ENCODE results near the gene RAET1E.
"Not testable (repeated sequence)": the region's sequence is repeated elsewhere in the genome, so short reads cannot be mapped to it uniquely, and the experiment has no call there.

RAET1E gene

GRCh38 chr6:149897855-149898744, at the start of gene RAET1E:
Gene RAET1E (minus strand): TSS chr6:149898113. CDS start chr6:149890901, 7,212 bp downstream.
- Histone ChIP-seq H3K27ac (ENCODE audit: low read depth, low read length) (peak within 1 kb of the TSS; percentile 68), H3K36me3 (ENCODE audit: control insufficient read depth in 1 of 2, insufficient read depth in 2 of 2, low read length in 2 of 2) (no peaks in the 10 kb centered on the region), H3K9me3 (ENCODE audit: control insufficient read depth in 1 of 2, low read length in 2 of 2) (no peaks in the 10 kb centered on the region), H3K4me3 (ENCODE audit: low read depth in 1 of 2, low read length in 2 of 2) (peak within 1 kb of the TSS; percentile 64 to 65), H3K9ac (ENCODE audit: low read depth in 1 of 2, low read length in 2 of 2) (peak within 1 kb of the TSS; percentile 30 to 57), H3K27me3 (ENCODE audit: control insufficient read depth in 1 of 2, insufficient read depth in 2 of 2, low read length in 2 of 2) (no peaks in the 10 kb centered on the region), H3K4me1 (ENCODE audit: control insufficient read depth in 1 of 2, insufficient read depth in 2 of 2, low read length in 2 of 2) (peaks cover 26 to 32% of the 10 kb centered on the region in 2 donors)

- H3K27me3 ChIP-seq (ENCODE audit: control insufficient read depth in 1 of 2, insufficient read depth in 2 of 2, low read length in 2 of 2): peaks cover 21 to 41% of the 10 kb centered on the region in 2 donors
Measured at GRCh38 chr6:149947533-149947932, 49.6 kb upstream of the RAET1E start.

GRCh38 chr6:149946631-149947030, 48.7 kb upstream of the RAET1E start:
- H3K27me3 ChIP-seq (ENCODE audit: control insufficient read depth in 1 of 2, insufficient read depth in 2 of 2, low read length in 2 of 2): peaks cover 21 to 39% of the 10 kb centered on the region in 2 donors
- H3K27ac ChIP-seq (ENCODE audit: low read depth, low read length); H3K36me3 ChIP-seq (ENCODE audit: control insufficient read depth in 1 of 2, insufficient read depth in 2 of 2, low read length in 2 of 2); H3K4me3 ChIP-seq (ENCODE audit: low read depth in 1 of 2, low read length in 2 of 2); H3K9me3 ChIP-seq (ENCODE audit: control insufficient read depth in 1 of 2, low read length in 2 of 2); H3K4me1 ChIP-seq (ENCODE audit: control insufficient read depth in 1 of 2, insufficient read depth in 2 of 2, low read length in 2 of 2); H3K9ac ChIP-seq (ENCODE audit: low read depth in 1 of 2, low read length in 2 of 2): not testable (repeated sequence)

More at GRCh38 chr6:149947533-149947932, 49.6 kb upstream of the RAET1E start:
- not testable (repeated sequence) for H3K4me1 ChIP-seq (ENCODE audit: control insufficient read depth in 1 of 2, insufficient read depth in 2 of 2, low read length in 2 of 2); H3K36me3 ChIP-seq (ENCODE audit: control insufficient read depth in 1 of 2, insufficient read depth in 2 of 2, low read length in 2 of 2); H3K9ac ChIP-seq (ENCODE audit: low read depth in 1 of 2, low read length in 2 of 2); H3K27ac ChIP-seq (ENCODE audit: low read depth, low read length); H3K9me3 ChIP-seq (ENCODE audit: control insufficient read depth in 1 of 2, low read length in 2 of 2); H3K4me3 ChIP-seq (ENCODE audit: low read depth in 1 of 2, low read length in 2 of 2)

DNA sequence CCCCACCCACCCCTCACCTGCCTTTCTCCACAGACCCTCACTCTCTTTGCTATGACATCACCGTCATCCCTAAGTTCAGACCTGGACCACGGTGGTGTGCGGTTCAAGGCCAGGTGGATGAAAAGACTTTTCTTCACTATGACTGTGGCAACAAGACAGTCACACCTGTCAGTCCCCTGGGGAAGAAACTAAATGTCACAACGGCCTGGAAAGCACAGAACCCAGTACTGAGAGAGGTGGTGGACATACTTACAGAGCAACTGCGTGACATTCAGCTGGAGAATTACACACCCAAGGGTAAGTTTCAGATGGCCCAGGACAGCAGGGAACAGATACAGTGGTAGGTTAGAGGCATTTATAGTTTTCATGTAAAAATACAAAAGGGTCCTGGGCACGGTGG, 47.4 kb upstream of the RAET1E start:
- not testable (repeated sequence) for H3K4me3 ChIP-seq (ENCODE audit: low read depth in 1 of 2, low read length in 2 of 2); H3K4me1 ChIP-seq (ENCODE audit: control insufficient read depth in 1 of 2, insufficient read depth in 2 of 2, low read length in 2 of 2); H3K36me3 ChIP-seq (ENCODE audit: control insufficient read depth in 1 of 2, insufficient read depth in 2 of 2, low read length in 2 of 2); H3K27ac ChIP-seq (ENCODE audit: low read depth, low read length); H3K9me3 ChIP-seq (ENCODE audit: control insufficient read depth in 1 of 2, low read length in 2 of 2); H3K9ac ChIP-seq (ENCODE audit: low read depth in 1 of 2, low read length in 2 of 2)
- peaks cover 19 to 34% of the 10 kb centered on the region in 2 donors for H3K27me3 ChIP-seq (ENCODE audit: control insufficient read depth in 1 of 2, insufficient read depth in 2 of 2, low read length in 2 of 2)

DNA sequence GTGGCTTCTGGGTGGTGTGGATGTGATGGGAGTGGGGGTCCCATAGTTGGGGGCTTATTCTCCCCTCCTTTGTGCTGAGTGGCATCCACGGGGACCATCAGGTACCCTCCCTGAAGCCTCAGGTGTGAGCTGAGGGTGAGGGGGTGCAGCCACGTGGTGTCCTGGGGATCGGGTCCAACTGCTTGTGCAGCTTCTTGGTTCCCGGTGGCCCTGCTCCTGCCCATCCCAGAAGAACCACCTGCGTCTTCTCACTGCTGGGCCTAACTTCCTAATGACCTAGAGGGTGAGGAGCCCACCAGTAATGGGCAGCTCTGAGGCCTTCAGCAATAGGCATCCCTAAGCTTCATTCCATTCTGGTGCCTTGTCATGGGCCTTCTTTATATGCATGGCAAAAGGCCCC, 45.4 kb upstream of the RAET1E start:
- not testable (repeated sequence) for H3K9ac ChIP-seq (ENCODE audit: low read depth in 1 of 2, low read length in 2 of 2); H3K4me3 ChIP-seq (ENCODE audit: low read depth in 1 of 2, low read length in 2 of 2); H3K36me3 ChIP-seq (ENCODE audit: control insufficient read depth in 1 of 2, insufficient read depth in 2 of 2, low read length in 2 of 2); H3K27ac ChIP-seq (ENCODE audit: low read depth, low read length); H3K9me3 ChIP-seq (ENCODE audit: control insufficient read depth in 1 of 2, low read length in 2 of 2)
- Histone ChIP-seq H3K27me3 (ENCODE audit: control insufficient read depth in 1 of 2, insufficient read depth in 2 of 2, low read length in 2 of 2) (peaks cover 34 to 47% of the 10 kb centered on the region in 2 donors), H3K4me1 (ENCODE audit: control insufficient read depth in 1 of 2, insufficient read depth in 2 of 2, low read length in 2 of 2) (peaks cover 11 to 14% of the 10 kb centered on the region in 2 donors)

DNA sequence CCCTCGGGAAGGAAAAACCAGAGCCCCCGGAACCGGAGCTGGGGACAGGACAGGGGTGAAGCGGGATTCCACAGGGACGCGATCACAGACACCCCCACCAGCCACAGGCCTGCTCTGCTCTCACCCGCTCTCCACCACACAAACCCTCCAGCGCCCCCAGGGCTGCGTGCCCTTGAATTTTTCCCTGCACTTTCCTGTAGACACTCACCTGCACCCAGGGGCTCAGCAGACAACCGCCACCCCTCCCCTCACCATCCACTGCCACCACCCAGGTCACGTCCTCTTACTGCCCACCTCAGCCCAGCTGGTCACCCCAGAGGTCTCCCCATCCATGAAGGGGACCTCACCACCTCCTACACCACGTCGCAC, 44.5 kb upstream of the RAET1E start:
- H3K9ac ChIP-seq (ENCODE audit: low read depth in 1 of 2, low read length in 2 of 2): peak overlapping the region in 1 of 2 donors; percentile 18
- peak overlapping the region; percentile 60 to 70 for H3K4me3 ChIP-seq (ENCODE audit: low read depth in 1 of 2, low read length in 2 of 2)
- H3K27me3 ChIP-seq (ENCODE audit: control insufficient read depth in 1 of 2, insufficient read depth in 2 of 2, low read length in 2 of 2): peaks cover 40 to 48% of the 10 kb centered on the region in 2 donors
- no peaks in the 10 kb centered on the region for H3K36me3 ChIP-seq (ENCODE audit: control insufficient read depth in 1 of 2, insufficient read depth in 2 of 2, low read length in 2 of 2)
- no peaks in the 10 kb centered on the region for H3K9me3 ChIP-seq (ENCODE audit: control insufficient read depth in 1 of 2, low read length in 2 of 2)
- no peak overlapping the region for H3K27ac ChIP-seq (ENCODE audit: low read depth, low read length)
- H3K4me1 ChIP-seq (ENCODE audit: control insufficient read depth in 1 of 2, insufficient read depth in 2 of 2, low read length in 2 of 2): peaks cover 12 to 19% of the 10 kb centered on the region in 2 donors

GRCh38 chr6:149941583-149942460, 43.9 kb upstream of the RAET1E start, which contains the start of gene ULBP2:
Gene ULBP2 (plus strand): TSS chr6:149942014. CDS start chr6:149942073, 59 bp downstream.
- peak within 1 kb of the TSS; percentile 60 to 70 for H3K4me3 ChIP-seq (ENCODE audit: low read depth in 1 of 2, low read length in 2 of 2)
- no peaks in the 10 kb centered on the region for H3K9me3 ChIP-seq (ENCODE audit: control insufficient read depth in 1 of 2, low read length in 2 of 2)
- peak within 1 kb of the TSS in 1 of 2 donors; percentile 18 for H3K9ac ChIP-seq (ENCODE audit: low read depth in 1 of 2, low read length in 2 of 2)
- H3K36me3 ChIP-seq (ENCODE audit: control insufficient read depth in 1 of 2, insufficient read depth in 2 of 2, low read length in 2 of 2): no peaks in the 10 kb centered on the region
- no peak within 1 kb of the TSS for H3K27ac ChIP-seq (ENCODE audit: low read depth, low read length)
- H3K4me1 ChIP-seq (ENCODE audit: control insufficient read depth in 1 of 2, insufficient read depth in 2 of 2, low read length in 2 of 2): peaks cover 12 to 19% of the 10 kb centered on the region in 2 donors
- peaks cover 46 to 53% of the 10 kb centered on the region in 2 donors for H3K27me3 ChIP-seq (ENCODE audit: control insufficient read depth in 1 of 2, insufficient read depth in 2 of 2, low read length in 2 of 2)

DNA sequence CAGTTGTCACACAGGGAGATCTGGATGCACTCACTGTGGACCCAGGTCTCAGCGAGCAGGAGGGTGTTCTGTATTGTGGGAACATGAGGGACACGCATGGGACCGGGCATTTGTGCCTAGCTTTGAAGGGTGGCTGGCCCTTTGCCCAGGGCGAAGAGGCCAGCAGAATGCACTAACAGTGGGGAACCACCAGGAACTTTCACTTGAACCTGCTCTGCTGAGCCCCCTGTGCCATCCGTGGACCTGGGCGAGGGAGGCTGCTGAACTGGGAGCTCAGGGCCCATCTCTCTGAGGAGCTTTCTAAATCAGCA, 42.7 kb upstream of the RAET1E start:
- no peaks in the 10 kb centered on the region for H3K36me3 ChIP-seq (ENCODE audit: control insufficient read depth in 1 of 2, insufficient read depth in 2 of 2, low read length in 2 of 2)
- H3K27ac ChIP-seq (ENCODE audit: low read depth, low read length): no peak overlapping the region
- H3K27me3 ChIP-seq (ENCODE audit: control insufficient read depth in 1 of 2, insufficient read depth in 2 of 2, low read length in 2 of 2): peaks cover 56 to 57% of the 10 kb centered on the region in 2 donors

DNA sequence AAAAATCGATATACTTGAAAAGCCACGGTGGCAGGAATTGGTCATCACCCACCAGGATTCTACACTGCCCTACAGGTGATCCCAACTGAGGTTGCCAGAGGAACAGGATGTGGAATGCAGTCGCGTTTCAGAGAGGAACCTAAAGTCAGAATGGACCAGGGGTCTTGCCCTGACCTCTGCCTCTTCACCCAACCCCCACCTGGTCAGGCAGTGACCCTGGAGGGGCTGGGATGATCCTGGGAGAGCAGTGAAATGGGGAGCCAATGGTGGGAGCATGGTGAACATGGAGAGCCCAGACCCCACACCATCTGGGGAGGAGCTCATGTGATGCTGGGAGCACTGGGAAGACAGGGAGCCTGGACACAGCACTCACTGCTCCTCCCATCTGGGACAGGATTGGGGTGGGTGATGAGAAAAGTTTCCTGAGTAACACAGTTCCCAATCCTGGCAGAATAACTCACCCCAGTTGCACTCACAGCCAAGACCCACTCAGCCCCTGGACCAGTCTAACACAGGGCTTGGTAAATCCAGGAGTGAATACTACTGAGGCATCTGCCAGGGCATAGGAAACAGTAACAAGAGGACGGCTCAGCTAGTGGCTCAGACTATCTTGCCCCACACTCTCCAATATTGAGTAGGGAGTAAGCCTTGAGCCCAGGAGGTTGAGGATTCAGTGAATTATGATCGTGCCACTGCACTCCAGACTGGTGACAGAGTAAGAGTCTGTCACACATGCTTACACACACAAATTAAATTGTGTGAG, 42.2 kb upstream of the RAET1E start:
- Histone ChIP-seq H3K4me3 (ENCODE audit: low read depth in 1 of 2, low read length in 2 of 2) (no peak overlapping the region), H3K27ac (ENCODE audit: low read depth, low read length) (no peak overlapping the region), H3K4me1 (ENCODE audit: control insufficient read depth in 1 of 2, insufficient read depth in 2 of 2, low read length in 2 of 2) (peaks cover 12 to 19% of the 10 kb centered on the region in 2 donors), H3K9ac (ENCODE audit: low read depth in 1 of 2, low read length in 2 of 2) (no peak overlapping the region), H3K27me3 (ENCODE audit: control insufficient read depth in 1 of 2, insufficient read depth in 2 of 2, low read length in 2 of 2) (peaks cover 61 to 63% of the 10 kb centered on the region in 2 donors), H3K9me3 (ENCODE audit: control insufficient read depth in 1 of 2, low read length in 2 of 2) (no peaks in the 10 kb centered on the region), H3K36me3 (ENCODE audit: control insufficient read depth in 1 of 2, insufficient read depth in 2 of 2, low read length in 2 of 2) (no peaks in the 10 kb centered on the region)

More for the DNA sequence above, 42.7 kb upstream of the RAET1E start:
- no peak overlapping the region for H3K4me3 ChIP-seq (ENCODE audit: low read depth in 1 of 2, low read length in 2 of 2)
- no peak overlapping the region for H3K9ac ChIP-seq (ENCODE audit: low read depth in 1 of 2, low read length in 2 of 2)
- H3K4me1 ChIP-seq (ENCODE audit: control insufficient read depth in 1 of 2, insufficient read depth in 2 of 2, low read length in 2 of 2): peaks cover 12 to 19% of the 10 kb centered on the region in 2 donors
- H3K9me3 ChIP-seq (ENCODE audit: control insufficient read depth in 1 of 2, low read length in 2 of 2): no peaks in the 10 kb centered on the region

All from duodenal mucosa (tissue), 2 donors.